GOT3 (cell line): ENCODE results near the gene CDH9.
"Not testable (repeated sequence)": the region's sequence is repeated elsewhere in the genome, so short reads cannot be mapped to it uniquely, and the experiment has no call there.

ENCODE experiments used
- DNase-seq: peaks from one replicate; lab custom pipeline; 2025; ENCODE audit warnings: mixed read lengths; lab: John Stamatoyannopoulos, UW

The CDH9 gene

GRCh38 chr5:26955161-26955560 lies 83.2 kb downstream of the CDH9 start:
- DNase-seq = no peak

GRCh38 chr5:26948921-26949320 lies 89.5 kb downstream of the CDH9 start:
- DNase-seq = no peak

GRCh38 chr5:26945901-26946300 lies 92.5 kb downstream of the CDH9 start:
- DNase-seq = no peak

- no peak for DNase-seq
Observed at GRCh38 chr5:26942481-26942880, 95.9 kb downstream of the CDH9 start.

GRCh38 chr5:26940994-26941393 lies 97.4 kb downstream of the CDH9 start:
- no peak for DNase-seq

GRCh38 chr5:26932238-26932637 lies 106.1 kb downstream of the CDH9 start:
- DNase-seq = no peak

GRCh38 chr5:26921439-26921838 lies 116.9 kb downstream of the CDH9 start:
- DNase-seq = no peak

GRCh38 chr5:26903469-26903868 lies 134.9 kb downstream of the CDH9 start:
- DNase-seq = no peak

GRCh38 chr5:26894719-26895263 lies 143.6 kb downstream of the CDH9 start:
- no peak for DNase-seq

GRCh38 chr5:26893078-26893477 lies 145.3 kb downstream of the CDH9 start:
- DNase-seq = no peak

GRCh38 chr5:26889815-26890214 lies 148.6 kb downstream of the CDH9 start:
- no peak for DNase-seq

- DNase-seq = no peak
Observed at GRCh38 chr5:26884481-26884880, 153.9 kb downstream of the CDH9 start.

GRCh38 chr5:26883375-26883774 lies 155.0 kb downstream of the CDH9 start:
- no peak for DNase-seq

- no peak for DNase-seq
Observed at GRCh38 chr5:26881901-26882300, 156.5 kb downstream of the CDH9 start.

GRCh38 chr5:26877154-26877553 lies 161.2 kb downstream of the CDH9 start:
- DNase-seq = no peak

GRCh38 chr5:26872337-26872736 lies 166.0 kb downstream of the CDH9 start:
- no peak for DNase-seq

- no peak for DNase-seq
Observed at GRCh38 chr5:26869781-26870180, 168.6 kb downstream of the CDH9 start.

GRCh38 chr5:26868504-26868903 lies 169.9 kb downstream of the CDH9 start:
- peak; percentile 46 for DNase-seq

- DNase-seq = no peak
Observed at GRCh38 chr5:26864061-26864460, 174.3 kb downstream of the CDH9 start.

GRCh38 chr5:26856238-26856637 lies 182.1 kb downstream of the CDH9 start:
- no peak for DNase-seq

GRCh38 chr5:26852450-26852849 lies 185.9 kb downstream of the CDH9 start:
- not testable (repeated sequence) for DNase-seq

- no peak for DNase-seq
Observed at GRCh38 chr5:26847041-26847736, 191.2 kb downstream of the CDH9 start.

- DNase-seq = no peak
Observed at GRCh38 chr5:26843677-26844076, 194.7 kb downstream of the CDH9 start.

- DNase-seq = no peak
Observed at GRCh38 chr5:26833596-26833995, 204.8 kb downstream of the CDH9 start.
